ENCODE measurements around the gene HOXA9.

DNA sequence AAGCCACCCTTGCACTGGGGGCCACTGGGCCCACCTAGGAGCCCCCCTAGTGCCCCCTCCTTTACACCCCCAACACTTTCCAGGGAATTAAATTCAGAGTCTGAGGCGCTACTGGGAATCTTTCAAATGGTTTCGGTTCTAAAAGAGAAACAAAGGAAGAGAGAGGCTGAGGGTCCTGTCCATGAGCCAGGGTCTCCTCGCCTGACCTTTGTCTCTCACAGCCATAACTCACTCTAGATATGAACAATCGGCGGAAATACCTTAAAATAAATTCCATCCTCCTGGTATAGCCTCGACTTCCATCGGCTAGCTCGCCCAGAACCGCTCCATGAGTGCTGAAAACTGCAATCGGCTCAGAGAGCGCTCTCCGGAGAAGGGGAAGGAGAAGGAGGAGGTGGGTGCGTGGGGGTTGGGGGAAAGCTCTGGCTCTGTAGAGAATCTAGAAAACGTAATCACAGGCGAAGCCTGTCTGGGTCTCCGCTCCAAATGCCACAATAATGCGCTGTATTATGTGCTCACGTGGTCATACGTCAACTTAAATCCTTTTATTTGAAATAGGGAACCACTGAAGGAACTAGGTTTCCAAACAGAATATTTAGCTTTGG is 47.3 kb downstream of the HOXA9 start:
- no peak for TF ChIP-seq SIX5 (IDR thresholded peaks at IDR 0.05; ENCODE audit: low read depth, low read length)
- no peak for TF ChIP-seq TAF7 (optimal IDR thresholded peaks at IDR 0.05; ENCODE audit: borderline replicate concordance, low read depth, low read length)
- TF ChIP-seq JUND (IDR thresholded peaks at IDR 0.05; ENCODE audit: low read length) = no peak
- TF ChIP-seq CBX8 (IDR thresholded peaks at IDR 0.05; ENCODE audit: borderline replicate concordance, low read depth, low read length) = no peak; the same call in 1 of the 2 replicates
- TF ChIP-seq RFX5 (IDR thresholded peaks at IDR 0.05; ENCODE audit: borderline replicate concordance, low read depth, low read length) = no peak
- TF ChIP-seq, protein P1, sequence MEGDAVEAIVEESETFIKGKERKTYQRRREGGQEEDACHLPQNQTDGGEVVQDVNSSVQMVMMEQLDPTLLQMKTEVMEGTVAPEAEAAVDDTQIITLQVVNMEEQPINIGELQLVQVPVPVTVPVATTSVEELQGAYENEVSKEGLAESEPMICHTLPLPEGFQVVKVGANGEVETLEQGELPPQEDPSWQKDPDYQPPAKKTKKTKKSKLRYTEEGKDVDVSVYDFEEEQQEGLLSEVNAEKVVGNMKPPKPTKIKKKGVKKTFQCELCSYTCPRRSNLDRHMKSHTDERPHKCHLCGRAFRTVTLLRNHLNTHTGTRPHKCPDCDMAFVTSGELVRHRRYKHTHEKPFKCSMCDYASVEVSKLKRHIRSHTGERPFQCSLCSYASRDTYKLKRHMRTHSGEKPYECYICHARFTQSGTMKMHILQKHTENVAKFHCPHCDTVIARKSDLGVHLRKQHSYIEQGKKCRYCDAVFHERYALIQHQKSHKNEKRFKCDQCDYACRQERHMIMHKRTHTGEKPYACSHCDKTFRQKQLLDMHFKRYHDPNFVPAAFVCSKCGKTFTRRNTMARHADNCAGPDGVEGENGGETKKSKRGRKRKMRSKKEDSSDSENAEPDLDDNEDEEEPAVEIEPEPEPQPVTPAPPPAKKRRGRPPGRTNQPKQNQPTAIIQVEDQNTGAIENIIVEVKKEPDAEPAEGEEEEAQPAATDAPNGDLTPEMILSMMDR (IDR thresholded peaks at IDR 0.05; ENCODE audit: control extremely low read depth in 1 of 3, insufficient read depth in 1 of 3, low read depth in 1 of 3, low read length in 3 of 3) = no peak
- TF ChIP-seq TAF1 (IDR thresholded peaks at IDR 0.05; ENCODE audit: low read depth, low read length) = no peak

All from H1 (cell line).